Naive B cell (primary cell): ENCODE measurements around the gene GRIN1. TPM values are rescaled to one million over a fixed set of nuclear protein-coding genes. Genes with fewer than 3 reads are reported as not detected.
A peak's percentile ranks its signal among the peaks of the same experiment; 100 is the strongest.

Experiments
- ATAC-seq, 2 donors: fragments of 150-1000 bp; cut with Tn5 transposase; 2 replicates each; pipeline ENCODE4 v1.10.0; 2021; ENCODE audit warnings: low read depth in 2 of 2, mild to moderate bottlenecking in 2 of 2, moderate library complexity in 2 of 2
- DNase-seq: peaks from one replicate; pipeline ENCODE4 v3.0.0; 2022
- H3K27ac Mint-ChIP-seq, 6 donors: one replicate each; pipeline ENCODE4 v1.8.0; 2020 to 2022; ENCODE audit warnings: mild to moderate bottlenecking in 6 of 6, mixed read lengths in 6 of 6, moderate library complexity in 5 of 6, inconsistent platforms in 2 of 6
- H3K27me3 Mint-ChIP-seq, 3 donors: one replicate each; pipeline ENCODE4 v1.8.0; 2021 to 2022; ENCODE audit warnings: mixed read lengths in 3 of 3, mild to moderate bottlenecking in 1 of 3
- H3K36me3 Mint-ChIP-seq, 2 donors: one replicate each; pipeline ENCODE4 v1.8.0; 2020 to 2022; ENCODE audit warnings: mixed read lengths in 2 of 2, inconsistent platforms in 1 of 2, mild to moderate bottlenecking in 1 of 2
- H3K4me1 Mint-ChIP-seq, 3 donors: one replicate each; pipeline ENCODE4 v1.8.0; 2020 to 2022; ENCODE audit warnings: mixed read lengths in 3 of 3, inconsistent platforms in 1 of 3, mild to moderate bottlenecking in 1 of 3, moderate library complexity in 1 of 3
- H3K4me3 Mint-ChIP-seq, 8 donors: one replicate each; pipeline ENCODE4 v1.8.0; 2020 to 2022; ENCODE audit warnings: mild to moderate bottlenecking in 8 of 8, mixed read lengths in 8 of 8, moderate library complexity in 8 of 8, inconsistent platforms in 2 of 8
- H3K9me3 Mint-ChIP-seq, 7 donors: one replicate each; pipeline ENCODE4 v1.8.0; 2020 to 2022; ENCODE audit warnings: mixed read lengths in 7 of 7, mild to moderate bottlenecking in 5 of 7, inconsistent platforms in 2 of 7, moderate library complexity in 1 of 7
- polyA plus RNA-seq, 6 donors: library from polyadenylated mRNA; unstranded; fragments of 300-500 nt; fragmentation: Illumina TruSeq; gene quantifications; one replicate each; pipeline ENCODE4 v1.2.3, GENCODE V29; 2021; ENCODE audit warnings: low read depth in 6 of 6

Gene GRIN1
- not detected for polyA plus RNA-seq

- ATAC-seq (peak; percentile 51 to 60), DNase-seq (no peak)
- Mint-ChIP-seq H3K4me1 (peaks cover 9 to 16% (median 11%) of the 10 kb centered on the region in 3 donors), H3K9me3 (no peaks in the 10 kb centered on the region), H3K36me3 (peaks cover 0 to 8% of the 10 kb centered on the region in 2 donors), H3K4me3 (peak within 1 kb of the TSS in 3 of 8 donors; percentile 20 to 65 (median 62)), H3K27ac (peak within 1 kb of the TSS in 3 of 6 donors; percentile 47 to 78 (median 56)), H3K27me3 (peaks cover 32 to 80% (median 65%) of the 10 kb centered on the region in 3 donors)
Observed at GRCh38 chr9:137138722-137139467, at the start of gene GRIN1. Gene GRIN1, plus strand, starts transcription at chr9:137139154. Its CDS starts 333 bp downstream, at chr9:137139487.

GRCh38 chr9:137089232-137089947, 49.6 kb upstream of the GRIN1 start:
- H3K27me3 Mint-ChIP-seq: no peaks in the 10 kb centered on the region
- DNase-seq (no peak), ATAC-seq (no peak)
- peak overlapping the region in 3 of 6 donors; percentile 41 to 65 (median 62) for H3K27ac Mint-ChIP-seq
- no peaks in the 10 kb centered on the region for H3K36me3 Mint-ChIP-seq
- H3K9me3 Mint-ChIP-seq: no peaks in the 10 kb centered on the region
- peaks cover 21 to 32% (median 27%) of the 10 kb centered on the region in 3 donors for H3K4me1 Mint-ChIP-seq
- peak overlapping the region in 4 of 8 donors; percentile 41 to 81 (median 46) for H3K4me3 Mint-ChIP-seq

GRCh38 chr9:137095664-137096517, 43.1 kb upstream of the GRIN1 start:
- ATAC-seq: peak; percentile 74 to 93
- H3K27me3 Mint-ChIP-seq: no peaks in the 10 kb centered on the region

GRCh38 chr9:137096785-137097546, 42.0 kb upstream of the GRIN1 start:
- H3K4me3 Mint-ChIP-seq: peak overlapping the region in 1 of 8 donors; percentile 21
- no peaks in the 10 kb centered on the region for H3K9me3 Mint-ChIP-seq
- H3K36me3 Mint-ChIP-seq: peaks cover 7 to 8% of the 10 kb centered on the region in 2 donors
- H3K27ac Mint-ChIP-seq: no peak overlapping the region
- peaks cover 5 to 9% (median 7%) of the 10 kb centered on the region in 3 donors for H3K4me1 Mint-ChIP-seq
- ATAC-seq (no peak), DNase-seq (no peak)
- no peaks in the 10 kb centered on the region for H3K27me3 Mint-ChIP-seq

More at GRCh38 chr9:137095664-137096517, 43.1 kb upstream of the GRIN1 start:
- Mint-ChIP-seq H3K4me1 (peaks cover 5 to 9% (median 7%) of the 10 kb centered on the region in 3 donors), H3K4me3 (peak overlapping the region in 2 of 8 donors; percentile 25 to 47), H3K9me3 (no peaks in the 10 kb centered on the region), H3K27ac (peak overlapping the region in 2 of 6 donors; percentile 15 to 54), H3K36me3 (peaks cover 4 to 7% of the 10 kb centered on the region in 2 donors)
- no peak for DNase-seq

- no peak overlapping the region for H3K4me3 Mint-ChIP-seq
- no peak overlapping the region for H3K27ac Mint-ChIP-seq
Observed at GRCh38 chr9:137097761-137098462, 41.0 kb upstream of the GRIN1 start.

GRCh38 chr9:137099231-137099630, 39.7 kb upstream of the GRIN1 start:
- ATAC-seq: no peak
- peak overlapping the region in 1 of 6 donors; percentile 56 for H3K27ac Mint-ChIP-seq
- no peak for DNase-seq
- H3K4me3 Mint-ChIP-seq: no peak overlapping the region
- no peaks in the 10 kb centered on the region for H3K9me3 Mint-ChIP-seq
- H3K36me3 Mint-ChIP-seq: peaks cover 7 to 8% of the 10 kb centered on the region in 2 donors
- H3K27me3 Mint-ChIP-seq: no peaks in the 10 kb centered on the region
- peaks cover 4 to 7% (median 5%) of the 10 kb centered on the region in 3 donors for H3K4me1 Mint-ChIP-seq

More at GRCh38 chr9:137097761-137098462, 41.0 kb upstream of the GRIN1 start:
- DNase-seq (no peak), ATAC-seq (no peak)
- Mint-ChIP-seq H3K36me3 (peaks cover 7 to 8% of the 10 kb centered on the region in 2 donors), H3K4me1 (peaks cover 5 to 9% (median 5%) of the 10 kb centered on the region in 3 donors), H3K9me3 (no peaks in the 10 kb centered on the region), H3K27me3 (no peaks in the 10 kb centered on the region)

GRCh38 chr9:137103206-137103999, 35.6 kb upstream of the GRIN1 start:
- H3K27ac Mint-ChIP-seq: no peak overlapping the region
- H3K9me3 Mint-ChIP-seq: no peaks in the 10 kb centered on the region
- DNase-seq (no peak), ATAC-seq (no peak)
- H3K27me3 Mint-ChIP-seq: no peaks in the 10 kb centered on the region
- H3K4me3 Mint-ChIP-seq: no peak overlapping the region
- H3K4me1 Mint-ChIP-seq: no peaks in the 10 kb centered on the region
- peaks cover 7 to 8% of the 10 kb centered on the region in 2 donors for H3K36me3 Mint-ChIP-seq

GRCh38 chr9:137105814-137106661, 32.9 kb upstream of the GRIN1 start:
- DNase-seq (no peak), ATAC-seq (no peak)
- Mint-ChIP-seq H3K27me3 (no peaks in the 10 kb centered on the region), H3K9me3 (no peaks in the 10 kb centered on the region), H3K27ac (no peak overlapping the region), H3K4me3 (no peak overlapping the region), H3K4me1 (peaks cover 0 to 3% (median 0%) of the 10 kb centered on the region in 3 donors), H3K36me3 (peaks cover 3 to 5% of the 10 kb centered on the region in 2 donors)

GRCh38 chr9:137106662-137107250, 32.2 kb upstream of the GRIN1 start:
- Mint-ChIP-seq H3K4me3 (no peak overlapping the region), H3K27ac (no peak overlapping the region), H3K36me3 (peaks cover 0 to 8% of the 10 kb centered on the region in 2 donors), H3K27me3 (no peaks in the 10 kb centered on the region), H3K4me1 (peaks cover 0 to 3% (median 0%) of the 10 kb centered on the region in 3 donors), H3K9me3 (no peaks in the 10 kb centered on the region)
- DNase-seq (no peak), ATAC-seq (no peak)

- Mint-ChIP-seq H3K27ac (no peak overlapping the region), H3K36me3 (peaks cover 0 to 8% of the 10 kb centered on the region in 2 donors), H3K9me3 (no peaks in the 10 kb centered on the region), H3K4me3 (no peak overlapping the region), H3K27me3 (no peaks in the 10 kb centered on the region), H3K4me1 (peaks cover 0 to 3% (median 0%) of the 10 kb centered on the region in 3 donors)
- DNase-seq (no peak), ATAC-seq (no peak)
Observed at GRCh38 chr9:137107312-137107921, 31.5 kb upstream of the GRIN1 start.
